ENCODE data around the gene ARSH.
"Not testable (repeated sequence)": the region's sequence is repeated elsewhere in the genome, so short reads cannot be mapped to it uniquely, and the experiment has no call there.

ARSH gene, protein sequence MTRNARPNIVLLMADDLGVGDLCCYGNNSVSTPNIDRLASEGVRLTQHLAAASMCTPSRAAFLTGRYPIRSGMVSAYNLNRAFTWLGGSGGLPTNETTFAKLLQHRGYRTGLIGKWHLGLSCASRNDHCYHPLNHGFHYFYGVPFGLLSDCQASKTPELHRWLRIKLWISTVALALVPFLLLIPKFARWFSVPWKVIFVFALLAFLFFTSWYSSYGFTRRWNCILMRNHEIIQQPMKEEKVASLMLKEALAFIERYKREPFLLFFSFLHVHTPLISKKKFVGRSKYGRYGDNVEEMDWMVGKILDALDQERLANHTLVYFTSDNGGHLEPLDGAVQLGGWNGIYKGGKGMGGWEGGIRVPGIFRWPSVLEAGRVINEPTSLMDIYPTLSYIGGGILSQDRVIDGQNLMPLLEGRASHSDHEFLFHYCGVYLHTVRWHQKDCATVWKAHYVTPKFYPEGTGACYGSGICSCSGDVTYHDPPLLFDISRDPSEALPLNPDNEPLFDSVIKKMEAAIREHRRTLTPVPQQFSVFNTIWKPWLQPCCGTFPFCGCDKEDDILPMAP

DNA sequence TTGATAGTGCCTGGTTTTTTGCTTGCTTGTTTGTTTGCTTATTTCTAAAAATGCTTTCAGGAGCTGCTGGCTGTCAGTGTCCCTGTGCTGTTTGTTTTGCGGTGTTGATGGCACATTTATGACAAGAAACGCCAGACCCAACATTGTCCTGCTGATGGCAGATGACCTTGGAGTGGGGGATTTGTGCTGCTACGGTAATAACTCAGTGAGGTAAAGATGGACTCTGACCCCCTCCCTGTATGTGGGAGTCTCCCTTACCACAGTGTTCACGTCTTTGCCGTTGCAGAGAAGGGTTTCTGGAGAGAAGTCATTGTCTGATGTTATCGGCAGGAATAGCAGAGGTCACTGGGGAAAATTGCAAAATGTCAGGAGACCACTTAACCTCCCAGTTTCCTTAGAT is at the start of gene ARSH:
ARSH (plus strand) TSS at position 52 of the 400 bp plus-strand sequence; CDS start at position 119, 67 bp downstream.
- FAIRE-seq (no peak), DNase-seq (ENCODE audit: low spot score) (no peak)

DNA sequence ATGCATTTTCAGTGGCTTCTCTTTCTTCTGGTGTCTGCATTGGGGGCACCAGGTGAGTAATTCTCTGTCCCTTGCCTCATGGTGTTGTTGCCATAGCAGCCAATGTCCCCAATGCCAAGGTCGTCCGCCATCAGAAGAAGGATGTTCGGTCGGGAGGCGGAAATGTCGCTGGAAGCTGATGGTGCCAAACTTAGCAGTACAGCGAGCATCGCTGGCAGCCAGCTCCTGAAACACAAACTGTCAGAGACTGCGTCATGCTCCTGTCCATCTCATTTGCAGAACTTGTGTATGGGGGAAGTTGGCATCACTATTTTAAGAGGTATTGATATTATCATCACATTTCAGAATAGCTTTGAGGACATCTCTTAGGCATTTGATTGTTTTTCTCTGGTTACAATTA is 48.1 kb upstream of the ARSH start:
- FAIRE-seq = no peak

DNA sequence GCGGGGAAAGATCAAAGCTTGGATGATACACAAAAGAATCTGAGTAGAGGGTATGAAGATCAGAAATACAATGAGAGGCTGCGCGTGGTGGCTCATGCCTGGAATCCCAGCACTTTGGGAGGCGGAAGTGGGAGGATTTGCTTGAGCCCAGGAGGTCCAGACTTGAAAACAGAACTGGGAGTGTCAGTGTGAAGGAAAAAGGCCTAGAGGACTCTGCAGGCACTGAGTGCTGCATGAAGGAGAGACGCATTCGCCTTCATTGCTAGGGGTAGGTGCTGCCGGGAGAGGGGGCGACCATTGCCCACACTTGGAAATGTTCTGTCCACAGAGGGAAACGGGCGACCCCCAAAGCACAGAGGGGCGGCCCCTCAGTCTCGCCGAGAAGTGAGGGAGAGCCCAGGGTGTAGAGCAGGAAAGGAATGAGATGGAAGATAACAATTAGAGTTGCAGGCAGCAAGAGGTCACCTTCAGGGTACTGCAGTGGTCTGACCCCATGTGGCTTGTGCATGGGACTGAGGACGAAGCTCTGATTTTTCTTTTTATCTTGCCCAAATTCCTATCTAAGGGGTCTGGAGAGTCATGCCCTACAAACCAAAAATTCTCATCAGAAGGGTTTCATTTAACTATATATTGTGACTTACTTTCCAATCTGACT is 45.4 kb upstream of the ARSH start:
- no peak for FAIRE-seq

More for the DNA sequence above, 48.1 kb upstream of the ARSH start:
- DNase-seq (ENCODE audit: low spot score) = no peak

GRCh38 chrX:2962381-2962780 is 44.0 kb upstream of the ARSH start:
- no peak for DNase-seq (ENCODE audit: low spot score)
- FAIRE-seq = no peak

More for the DNA sequence above, 45.4 kb upstream of the ARSH start:
- no peak for DNase-seq (ENCODE audit: low spot score)

- FAIRE-seq; DNase-seq (ENCODE audit: low spot score): not testable (repeated sequence)
Observed at GRCh38 chrX:2963449-2963848, 42.9 kb upstream of the ARSH start.

GRCh38 chrX:2963992-2964794 is 42.2 kb upstream of the ARSH start:
- not testable (repeated sequence) for FAIRE-seq; DNase-seq (ENCODE audit: low spot score)

GRCh38 chrX:2965965-2966364 is 40.4 kb upstream of the ARSH start:
- FAIRE-seq = no peak

DNA sequence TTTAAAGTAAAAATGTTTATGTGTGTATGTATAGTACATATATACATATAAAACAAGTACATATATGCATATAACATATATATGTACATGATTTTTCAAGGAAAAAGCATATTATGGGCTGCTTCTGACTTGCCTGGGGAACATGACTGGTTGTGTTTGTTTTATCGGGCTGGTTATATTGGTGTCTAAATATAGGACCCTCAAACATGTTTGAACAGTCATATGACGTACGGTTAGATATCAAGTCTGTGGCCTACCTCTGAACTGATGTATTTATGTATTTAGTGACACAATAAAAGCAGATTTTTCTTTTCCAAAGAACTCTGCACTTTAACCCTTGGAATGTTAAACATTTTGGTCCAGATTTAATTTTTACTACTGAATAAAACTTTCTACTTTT is 39.3 kb upstream of the ARSH start:
- no peak for DNase-seq (ENCODE audit: low spot score)
- FAIRE-seq = no peak

More at GRCh38 chrX:2965965-2966364, 40.4 kb upstream of the ARSH start:
- no peak for DNase-seq (ENCODE audit: low spot score)

DNA sequence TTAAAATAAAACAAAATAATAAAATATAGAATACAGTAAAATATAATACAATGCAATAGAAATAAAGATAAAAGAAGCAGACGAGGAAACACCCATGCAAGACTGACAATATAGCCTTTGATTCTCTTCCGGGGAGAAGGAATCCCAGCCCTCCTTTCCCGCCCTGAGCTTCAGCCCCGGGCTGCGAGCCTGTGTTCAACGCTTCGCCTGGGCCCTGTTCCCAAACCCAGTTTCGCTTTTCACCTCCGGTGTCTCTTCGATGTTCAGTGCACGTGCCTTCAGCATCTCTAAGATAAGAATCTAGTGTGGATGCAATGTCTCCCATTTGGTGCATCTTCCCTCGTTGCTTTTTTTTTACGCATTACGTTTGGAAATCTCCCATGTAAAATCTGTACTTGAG is 38.8 kb upstream of the ARSH start:
- FAIRE-seq = no peak
- no peak for DNase-seq (ENCODE audit: low spot score)

- FAIRE-seq = no peak
- DNase-seq (ENCODE audit: low spot score) = no peak
Observed at GRCh38 chrX:2967998-2968909, 38.1 kb upstream of the ARSH start.

GRCh38 chrX:2969021-2969420 is 37.3 kb upstream of the ARSH start:
- no peak for FAIRE-seq

GRCh38 chrX:2972391-2972790 is 34.0 kb upstream of the ARSH start:
- FAIRE-seq = no peak
- DNase-seq (ENCODE audit: low spot score) = no peak

More at GRCh38 chrX:2969021-2969420, 37.3 kb upstream of the ARSH start:
- DNase-seq (ENCODE audit: low spot score) = no peak

DNA sequence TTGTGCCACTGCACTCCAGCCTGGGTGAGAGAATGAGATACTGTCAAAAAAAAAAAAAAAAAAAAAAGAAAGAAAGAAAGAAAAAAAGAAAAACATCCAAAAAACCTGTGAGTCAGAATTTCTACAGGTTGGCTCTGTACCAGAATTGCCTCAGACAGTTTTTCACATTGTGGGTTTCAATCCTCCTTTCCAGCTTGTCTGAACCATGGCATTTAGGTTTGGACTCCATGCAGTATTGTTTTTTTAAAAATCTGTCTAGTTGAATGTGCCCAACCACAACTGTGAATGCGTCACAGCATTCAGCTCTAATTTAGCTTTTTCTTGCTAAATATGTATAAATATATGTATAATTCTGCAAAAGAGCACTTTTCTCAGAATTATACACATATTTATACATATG is 31.4 kb upstream of the ARSH start:
- DNase-seq (ENCODE audit: low spot score) (no peak), FAIRE-seq (no peak)

GRCh38 chrX:2978639-2979038 is 27.7 kb upstream of the ARSH start:
- FAIRE-seq; DNase-seq (ENCODE audit: low spot score): not testable (repeated sequence)

DNA sequence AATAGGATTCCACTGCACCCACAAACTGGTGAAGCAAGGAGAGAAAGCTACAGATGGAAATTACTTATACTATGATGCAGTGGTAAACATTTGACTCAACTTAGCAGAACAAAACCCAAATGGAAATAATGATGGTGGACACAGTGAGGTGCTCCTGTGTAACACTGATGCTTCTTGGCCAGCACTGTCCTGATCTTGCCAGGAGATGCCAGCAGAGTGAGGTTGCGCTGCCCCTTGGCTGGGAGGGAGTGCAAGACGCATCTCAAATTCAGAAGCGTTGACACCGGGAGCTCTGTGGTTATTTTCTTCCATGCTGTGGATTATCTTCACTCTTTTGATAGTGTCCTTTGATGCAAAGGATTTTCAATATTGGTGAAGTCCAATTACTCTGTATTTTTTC is 22.0 kb upstream of the ARSH start:
- FAIRE-seq (no peak), DNase-seq (ENCODE audit: low spot score) (no peak)

DNA sequence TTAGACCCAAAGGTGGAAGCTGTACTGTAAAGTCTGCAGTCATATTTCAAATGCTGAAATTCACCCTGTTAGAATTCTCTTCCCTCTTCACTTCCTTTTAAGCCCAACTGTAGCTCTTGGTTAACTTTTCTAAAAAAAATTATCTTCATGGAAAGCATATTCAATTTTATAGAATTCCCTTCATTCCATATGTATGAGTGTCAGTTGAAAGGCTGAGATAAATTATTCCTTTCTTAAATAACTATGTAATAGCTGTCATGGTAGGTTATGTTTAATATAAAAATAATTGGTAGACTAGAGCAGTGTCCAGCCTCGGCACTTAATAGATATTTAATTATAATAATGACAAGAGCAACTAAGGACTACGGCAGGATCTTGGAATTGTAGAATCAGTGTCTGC is 16.8 kb upstream of the ARSH start:
- DNase-seq (ENCODE audit: low spot score) (no peak), FAIRE-seq (no peak)

GRCh38 chrX:3010532-3010931 is 4.2 kb downstream of the ARSH start:
- no peak for FAIRE-seq
- DNase-seq (ENCODE audit: low spot score) = no peak

GRCh38 chrX:3017492-3017891 is 11.1 kb downstream of the ARSH start:
- no peak for DNase-seq (ENCODE audit: low spot score)
- FAIRE-seq = no peak

DNA sequence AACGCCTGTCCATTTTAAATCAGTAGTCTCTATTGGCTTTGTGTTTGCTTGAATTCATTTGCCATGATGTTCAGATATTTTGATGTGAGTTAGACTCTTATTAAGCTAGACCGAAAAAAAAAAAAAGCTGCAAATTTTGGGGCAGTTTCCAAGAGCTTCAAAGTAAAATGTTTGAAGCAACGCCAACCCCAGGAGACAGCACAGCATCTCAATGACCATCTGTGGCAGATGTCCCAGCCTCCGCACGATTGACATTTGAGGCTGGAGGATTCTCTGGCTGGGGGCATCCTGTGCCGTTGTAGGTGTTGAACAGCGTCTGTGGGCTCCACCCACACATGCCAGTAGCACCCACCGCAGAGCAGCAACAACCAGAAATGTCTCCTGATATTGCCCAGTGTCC is 17.8 kb downstream of the ARSH start:
- no peak for DNase-seq (ENCODE audit: low spot score)
- FAIRE-seq = no peak

- no peak for FAIRE-seq
- no peak for DNase-seq (ENCODE audit: low spot score)
Observed at GRCh38 chrX:3026074-3026815, 19.9 kb downstream of the ARSH start.
